Ramos (cell line): Measurements from ENCODE around the gene GHRL.
"Not testable (repeated sequence)": the region's sequence is repeated elsewhere in the genome, so short reads cannot be mapped to it uniquely, and the experiment has no call there.

Source experiments
- in situ Hi-C: fragments of 300-500 bp; cut with MboI; formaldehyde crosslinking; loops from one replicate; pipeline ENCODE4 v1.14.3; 2022; ENCODE audit warnings: low sequenced_read_pairs; ENCODE audit not compliant: unreplicated experiment

The GHRL gene

GRCh38 chr3:10280177-10280529 lies 12.6 kb downstream of the GHRL start:
- in situ Hi-C loops: no loop called here

- in situ Hi-C loops: no loop called here
These were observed 13.2 kb downstream of the GHRL start for GRCh38 chr3:10279384-10280176.

GRCh38 chr3:10278501-10278900 lies 14.2 kb downstream of the GHRL start:
- in situ Hi-C loops: no loop called here

GRCh38 chr3:10277115-10277625 lies 15.6 kb downstream of the GHRL start:
- in situ Hi-C loops: no loop called here

DNA sequence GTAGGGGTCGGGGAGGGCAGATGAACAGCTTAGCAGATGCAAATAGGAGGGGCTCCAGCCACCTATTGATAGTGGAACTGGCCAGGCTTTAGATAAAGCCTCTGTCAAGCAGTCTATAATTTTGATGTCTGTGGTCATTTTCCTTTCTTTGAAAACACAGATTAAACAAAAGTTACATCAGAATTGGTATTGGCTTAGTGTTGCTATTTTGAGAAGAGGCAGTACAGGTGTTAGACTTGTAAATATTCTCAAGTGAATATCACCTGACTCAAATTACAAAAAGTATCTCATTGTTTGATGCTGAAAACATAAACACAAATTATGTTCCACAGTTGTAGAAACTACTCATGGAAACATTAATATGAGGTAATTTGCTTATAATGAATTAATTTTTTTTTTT lies 18.1 kb downstream of the GHRL start:
- in situ Hi-C loops: no loop called here

GRCh38 chr3:10273702-10274305 lies 18.9 kb downstream of the GHRL start:
- in situ Hi-C loops: no loop called here

- in situ Hi-C loops: no loop called here
These were observed 19.8 kb downstream of the GHRL start for GRCh38 chr3:10272977-10273376.

DNA sequence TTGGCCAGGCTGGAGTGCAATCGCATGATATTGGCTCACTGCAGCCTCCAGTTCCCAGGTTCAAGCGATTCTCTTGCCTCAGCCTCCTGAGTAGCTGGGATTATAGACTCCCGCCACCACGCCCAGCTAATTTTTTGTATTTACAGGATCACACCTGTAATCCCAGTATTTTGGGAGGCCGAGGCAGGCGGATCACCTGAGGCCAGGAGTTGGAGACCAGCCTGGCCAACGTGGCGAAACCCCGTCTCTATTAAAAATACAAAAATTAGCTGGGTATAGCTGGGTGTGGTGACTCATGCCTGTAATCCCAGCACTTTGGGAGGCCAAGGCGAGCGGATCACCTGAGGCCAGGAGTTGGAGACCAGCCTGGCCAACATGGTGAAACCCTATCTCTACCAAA lies 20.3 kb downstream of the GHRL start:
- in situ Hi-C loops: not testable (repeated sequence)

- in situ Hi-C loops: no loop called here
These were observed 23.3 kb downstream of the GHRL start for GRCh38 chr3:10269443-10269842.

GRCh38 chr3:10268930-10269329 lies 23.8 kb downstream of the GHRL start:
- in situ Hi-C loops: no loop called here

DNA sequence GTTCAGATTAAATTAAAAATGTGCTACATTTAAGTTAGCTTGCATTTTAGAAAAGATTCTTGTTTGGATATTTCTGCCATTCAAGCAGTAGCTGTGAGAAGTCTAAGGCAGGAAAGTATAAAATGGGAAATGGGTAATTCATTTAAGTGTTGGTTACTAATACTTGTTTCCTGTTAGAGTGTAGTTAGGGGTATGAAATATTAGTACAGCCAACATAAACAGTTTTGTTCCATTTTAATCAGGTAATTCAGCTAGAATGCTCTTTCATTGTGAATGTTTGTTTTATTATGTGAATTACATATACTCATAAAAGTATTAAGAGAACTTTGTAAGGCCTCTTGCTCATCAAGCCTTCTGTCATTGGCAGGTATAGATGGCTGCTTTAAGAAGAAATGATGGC lies 24.6 kb downstream of the GHRL start:
- in situ Hi-C loops: no loop called here

DNA sequence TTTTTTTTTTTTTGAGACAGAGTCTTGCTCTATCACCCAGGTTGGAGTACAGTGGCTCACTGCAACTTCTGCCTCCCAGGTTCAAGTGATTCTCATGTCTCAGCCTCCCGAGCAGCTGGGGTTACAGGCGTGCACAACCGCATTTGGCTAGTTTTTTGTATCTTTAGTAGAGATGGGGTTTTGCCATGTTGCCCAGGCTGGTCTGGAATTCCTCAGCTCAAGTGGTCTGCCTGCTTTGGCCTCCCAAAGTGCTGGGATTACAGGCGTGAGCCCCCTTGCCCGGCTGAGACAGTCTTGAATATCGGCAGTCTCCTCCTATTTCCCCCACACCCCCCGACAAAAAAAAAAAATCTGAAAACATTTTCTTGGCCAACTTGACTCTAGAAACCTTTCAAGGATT lies 25.8 kb downstream of the GHRL start:
- in situ Hi-C loops: not testable (repeated sequence)

- in situ Hi-C loops: no loop called here
These were observed 26.9 kb downstream of the GHRL start for GRCh38 chr3:10265833-10266232.

DNA sequence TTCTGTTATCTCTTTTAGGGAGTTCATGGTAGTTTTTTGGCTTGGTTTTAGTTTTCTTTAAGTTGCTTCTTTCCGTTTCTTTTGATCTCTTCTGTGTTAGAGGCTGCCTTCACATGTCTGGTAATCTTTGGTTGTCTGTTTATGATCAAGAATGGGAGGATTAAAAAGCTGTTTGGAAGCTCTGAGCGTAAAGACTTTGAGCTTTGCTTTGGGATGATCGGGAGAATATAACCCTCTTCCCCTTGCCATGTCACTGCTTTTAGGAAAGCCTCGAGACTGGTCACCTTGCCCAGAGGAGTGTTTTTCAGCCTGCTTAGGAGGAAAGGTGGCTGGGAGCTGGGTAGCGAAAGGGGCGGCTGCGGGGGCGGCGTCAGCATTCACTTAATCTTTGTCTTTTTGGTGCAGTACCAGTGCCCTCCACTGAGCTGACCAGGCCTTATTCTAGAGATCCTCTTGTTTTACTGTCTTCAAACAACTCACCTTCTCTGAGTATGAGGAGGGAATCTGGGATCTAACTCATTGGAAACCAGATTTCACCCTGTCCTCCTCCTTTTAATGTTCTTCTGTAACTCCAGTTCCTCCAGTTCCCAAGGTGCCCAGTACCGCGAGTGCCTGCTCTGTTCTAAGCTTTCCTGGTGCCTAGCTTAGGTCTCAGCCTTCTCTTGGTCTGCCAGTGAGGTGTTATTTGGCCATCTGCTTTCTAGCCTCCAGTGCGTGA lies 28.9 kb downstream of the GHRL start:
- in situ Hi-C loops: no loop called here

DNA sequence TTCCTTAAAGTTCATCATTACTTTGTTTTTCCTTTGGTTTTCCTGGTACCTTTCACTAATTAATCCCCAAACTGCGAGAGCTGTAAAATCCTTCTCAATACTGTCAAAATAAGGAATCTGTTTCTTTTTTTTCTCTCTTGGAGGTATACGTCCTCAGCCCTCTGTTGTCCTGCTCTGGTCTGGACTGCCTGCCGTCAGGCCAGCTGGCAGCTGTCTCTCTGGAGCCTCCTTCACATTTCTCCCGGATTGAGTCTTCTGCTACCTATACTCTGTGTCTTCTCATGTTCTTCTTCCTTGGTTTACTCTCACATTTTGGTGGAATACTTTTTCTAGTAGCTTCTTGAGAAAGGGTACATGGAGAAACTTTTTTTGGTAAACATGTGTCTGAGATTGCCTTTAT lies 30.7 kb downstream of the GHRL start:
- in situ Hi-C loops: no loop called here

DNA sequence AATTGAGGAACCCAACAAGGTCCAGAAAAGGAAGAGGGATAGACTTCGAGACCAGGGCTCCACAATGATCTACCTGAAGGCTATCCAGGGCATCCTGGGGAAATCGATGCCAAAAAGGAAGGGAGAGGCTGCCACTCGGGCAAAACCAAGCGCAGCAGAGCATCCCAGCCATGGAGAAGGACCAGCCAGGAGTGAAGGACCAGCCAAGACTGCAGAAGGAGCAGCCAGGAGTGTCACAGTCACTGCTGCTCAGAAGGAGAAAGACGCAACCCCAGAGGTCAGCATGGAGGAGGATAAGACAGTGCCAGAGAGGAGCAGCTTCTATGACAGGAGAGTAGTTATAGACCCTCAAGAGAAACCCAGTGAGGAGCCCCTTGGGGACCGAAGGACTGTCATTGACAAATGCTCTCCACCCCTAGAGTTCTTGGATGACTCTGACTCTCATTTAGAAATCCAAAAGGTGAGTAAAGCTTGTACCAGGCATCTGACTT lies 32.5 kb downstream of the GHRL start:
- in situ Hi-C loops: no loop called here

DNA sequence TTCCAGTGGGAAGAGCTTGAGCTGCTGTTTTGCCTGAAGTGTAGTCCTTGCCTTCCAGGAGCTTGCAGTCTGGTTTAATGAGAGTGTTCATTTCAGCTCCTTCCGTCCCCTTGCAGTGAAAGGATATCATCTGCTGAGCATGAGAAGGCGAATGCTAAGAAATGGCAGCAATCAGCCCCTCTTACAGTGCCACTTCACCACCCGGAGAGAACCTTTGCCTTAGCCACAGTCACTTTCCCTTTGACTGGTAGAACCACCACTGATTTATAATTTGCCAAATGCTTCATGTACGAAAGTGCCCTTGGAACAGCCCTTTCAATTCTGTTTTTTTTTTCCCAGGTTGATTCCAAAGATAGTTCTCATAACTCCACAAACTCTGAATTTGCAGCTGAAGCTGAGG lies 32.9 kb downstream of the GHRL start:
- in situ Hi-C loops: no loop called here

DNA sequence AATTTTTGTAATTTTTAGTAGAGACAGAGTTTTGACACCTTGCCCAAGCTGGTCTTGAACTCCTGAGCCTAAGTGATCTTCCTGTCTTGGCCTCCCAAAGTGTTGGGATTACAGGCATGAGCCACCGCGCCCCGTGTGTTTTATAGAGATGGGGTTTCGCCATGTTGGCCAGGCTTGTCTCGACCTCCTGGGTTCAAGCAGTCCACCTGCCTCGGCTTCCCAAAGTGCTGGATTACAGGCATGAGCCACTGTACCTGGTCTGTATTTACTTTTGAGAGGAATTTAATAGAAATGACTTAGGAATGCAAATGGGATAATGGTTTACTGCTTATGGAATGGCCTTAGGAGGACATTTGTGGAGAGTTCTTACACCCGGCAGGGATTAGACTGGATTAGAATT lies 33.7 kb downstream of the GHRL start:
- in situ Hi-C loops: no loop called here

GRCh38 chr3:10255835-10256234 lies 36.9 kb downstream of the GHRL start:
- in situ Hi-C loops: no loop called here

DNA sequence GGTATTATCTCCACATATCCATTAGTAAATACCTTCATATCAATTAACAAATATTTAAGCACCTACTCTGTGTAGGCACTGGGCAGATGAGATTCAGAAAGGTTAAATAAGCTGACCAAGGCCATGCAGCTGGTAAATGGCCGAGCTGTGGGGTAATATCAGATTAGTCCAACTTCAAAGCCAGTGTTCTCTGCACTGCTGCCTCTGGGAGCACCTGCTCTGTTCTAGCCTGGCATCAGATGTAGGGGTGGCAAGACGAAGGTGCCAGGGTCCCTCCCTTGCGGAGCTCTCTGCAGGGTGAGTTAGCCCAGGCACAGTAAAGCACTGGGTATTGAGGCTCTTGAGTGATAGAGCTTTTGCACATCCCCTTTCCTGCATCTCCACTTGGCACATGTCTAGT lies 39.0 kb downstream of the GHRL start:
- in situ Hi-C loops: no loop called here

DNA sequence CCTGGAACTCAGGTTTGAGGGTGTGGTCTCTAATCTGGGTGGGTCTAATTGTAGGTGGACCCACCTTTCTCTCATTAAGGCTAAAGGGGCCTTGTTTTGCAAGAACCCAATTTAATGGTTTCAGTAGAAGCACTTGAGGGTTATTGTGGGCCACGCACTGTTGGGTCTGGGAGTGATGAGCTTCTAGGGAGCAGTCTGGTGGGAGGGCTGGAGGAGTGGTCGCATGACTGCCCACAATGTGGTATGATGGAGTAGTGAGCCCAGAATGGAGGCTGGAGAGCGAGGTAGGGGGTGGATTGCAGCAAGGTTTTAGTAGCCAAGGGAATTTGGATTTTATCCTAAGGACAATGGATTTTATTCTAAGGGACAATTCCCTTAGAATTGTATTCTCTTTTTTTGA lies 41.7 kb downstream of the GHRL start:
- in situ Hi-C loops: no loop called here
